Uterus (tissue), 4 donors: ENCODE results near the gene HSPA2. TPM values are rescaled to one million over a fixed set of nuclear protein-coding genes. Genes with fewer than 3 reads are reported as not detected.
"Not testable (repeated sequence)": the region's sequence is repeated elsewhere in the genome, so short reads cannot be mapped to it uniquely, and the experiment has no call there.

Experiments used
- DNase-seq, 2 donors: peaks; one replicate each; pipeline ENCODE4 v3.0.0-alpha.2; 2019 to 2020
- H3K27ac ChIP-seq, 2 donors: fragments of 200-600 bp; sonication (generic); 1 replicate in 1 of 2; 2 replicates in 1 of 2; pipeline ENCODE4 v1.5.1; 2016 to 2018
- H3K27me3 ChIP-seq, 2 donors: fragments of 200-600 bp; sonication (generic); one replicate each; pipeline ENCODE4 v1.5.1; 2018 to 2019; ENCODE audit warnings: control low read depth in 1 of 2
- H3K36me3 ChIP-seq, 2 donors: fragments of 200-600 bp; sonication (generic); one replicate each; pipeline ENCODE4 v1.5.1; 2019; ENCODE audit warnings: control low read depth in 1 of 2
- H3K4me1 ChIP-seq, 2 donors: fragments of 200-600 bp; sonication (generic); one replicate each; pipeline ENCODE4 v1.5.1; 2018 to 2019; ENCODE audit warnings: control low read depth in 1 of 2
- H3K4me3 ChIP-seq, 2 donors: fragments of 200-600 bp; sonication (generic); 1 replicate in 1 of 2; 2 replicates in 1 of 2; pipeline ENCODE4 v1.5.1; 2018 to 2019; ENCODE audit warnings: mild to moderate bottlenecking in 1 of 2
- H3K9me3 ChIP-seq, 2 donors: fragments of 200-600 bp; sonication (generic); one replicate each; pipeline ENCODE4 v1.5.1; 2019; ENCODE audit warnings: control low read depth in 1 of 2
- CTCF ChIP-seq, 4 experiments: fragments of 200-600 bp in 2 of 4; fragments of 450-650 bp in 2 of 4; sonication (generic) in 2 of 4; IDR thresholded peaks; one replicate each; pipeline ENCODE4 v1.5.1; 2016 to 2019; ENCODE audit warnings: antibody characterized with exemption in 4 of 4, mild to moderate bottlenecking in 2 of 4, moderate library complexity in 1 of 4
- POLR2A ChIP-seq, 2 donors: fragments of 450-650 bp; IDR thresholded peaks; one replicate each; pipeline ENCODE4 v1.6.1; 2016; ENCODE audit warnings: antibody characterized with exemption in 2 of 2, mild to moderate bottlenecking in 1 of 2, moderate library complexity in 1 of 2
- intact Hi-C: fragments of 100-400 bp; cut with DNase I; formaldehyde crosslinking; loops from one replicate; pipeline ENCODE4 v1.15.1; 2023; ENCODE audit warnings: low total_unique reads
- total RNA-seq, 4 donors: library from RNA; depleted of rRNA in 3 of 4; stranded (reverse); fragments of >200 nt in 3 of 4; gene quantifications; one replicate each; pipeline versions ENCODE4 v1.1.0 to v1.2.4, GENCODE V29; 2014 to 2023
- donor health status: DM: yes; HTN: yes; CAD: no.

The HSPA2 gene
- total RNA-seq, 4 donors from 2014 or later, result 21.8 to 68.1 (median 26.8) TPM

GRCh38 chr14:64561631-64562030 lies 21.1 kb downstream of the HSPA2 start:
- no peak for DNase-seq
- H3K4me3 ChIP-seq, result no peak overlapping the region
- intact Hi-C loops, result no loop called here
- no peak overlapping the region for H3K27ac ChIP-seq
- peaks cover 0 to 2% of the 10 kb centered on the region in 2 donors for H3K4me1 ChIP-seq
- no peaks in the 10 kb centered on the region for H3K36me3 ChIP-seq
- H3K9me3 ChIP-seq, result no peaks in the 10 kb centered on the region
- TF ChIP-seq POLR2A (IDR thresholded peaks at IDR 0.05) (no peak), CTCF (IDR thresholded peaks at IDR 0.05) (no peak)
- no peaks in the 10 kb centered on the region for H3K27me3 ChIP-seq

- Histone ChIP-seq H3K4me3 (no peak overlapping the region), H3K4me1 (peaks cover 0 to 3% of the 10 kb centered on the region in 2 donors), H3K27me3 (no peaks in the 10 kb centered on the region), H3K36me3 (no peaks in the 10 kb centered on the region), H3K9me3 (no peaks in the 10 kb centered on the region), H3K27ac (no peak overlapping the region)
- DNase-seq, result no peak
- intact Hi-C loops, result no loop called here
- TF ChIP-seq POLR2A (IDR thresholded peaks at IDR 0.05), result no peak
Measured at GRCh38 chr14:64562436-64562835, 21.9 kb downstream of the HSPA2 start.

- peaks cover 0 to 3% of the 10 kb centered on the region in 2 donors for H3K4me1 ChIP-seq
- H3K9me3 ChIP-seq, result no peaks in the 10 kb centered on the region
- TF ChIP-seq POLR2A (IDR thresholded peaks at IDR 0.05), result no peak
- TF ChIP-seq CTCF (IDR thresholded peaks at IDR 0.05), result no peak
- no peak overlapping the region for H3K4me3 ChIP-seq
- DNase-seq, result no peak
- H3K27me3 ChIP-seq, result no peaks in the 10 kb centered on the region
- intact Hi-C loops, result no loop called here
- H3K27ac ChIP-seq, result no peak overlapping the region
- no peaks in the 10 kb centered on the region for H3K36me3 ChIP-seq
Measured at GRCh38 chr14:64563696-64564095, 23.2 kb downstream of the HSPA2 start.

GRCh38 chr14:64566651-64567122 lies 26.1 kb downstream of the HSPA2 start:
- H3K4me1 ChIP-seq, result peaks cover 0 to 3% of the 10 kb centered on the region in 2 donors
- H3K27ac ChIP-seq, result peak overlapping the region; percentile 59 to 79
- intact Hi-C loops, result no loop called here
- no peak for DNase-seq
- no peaks in the 10 kb centered on the region for H3K9me3 ChIP-seq
- H3K36me3 ChIP-seq, result no peaks in the 10 kb centered on the region
- no peaks in the 10 kb centered on the region for H3K27me3 ChIP-seq
- TF ChIP-seq CTCF (IDR thresholded peaks at IDR 0.05) (no peak), POLR2A (IDR thresholded peaks at IDR 0.05) (no peak)
- no peak overlapping the region for H3K4me3 ChIP-seq

GRCh38 chr14:64569138-64569631 lies 28.6 kb downstream of the HSPA2 start:
- Histone ChIP-seq H3K9me3 (no peaks in the 10 kb centered on the region), H3K36me3 (no peaks in the 10 kb centered on the region), H3K4me3 (no peak overlapping the region), H3K27ac (peak overlapping the region; percentile 32 to 79), H3K4me1 (peaks cover 0 to 3% of the 10 kb centered on the region in 2 donors), H3K27me3 (no peaks in the 10 kb centered on the region)
- DNase-seq, result peak; percentile 50 to 69
- intact Hi-C loops, result no loop called here
- TF ChIP-seq POLR2A (IDR thresholded peaks at IDR 0.05) (no peak), CTCF (IDR thresholded peaks at IDR 0.05) (no peak)

- intact Hi-C loops, H3K4me3 ChIP-seq, H3K9me3 ChIP-seq, H3K36me3 ChIP-seq, DNase-seq, H3K4me1 ChIP-seq, H3K27me3 ChIP-seq: not testable (repeated sequence)
- peak overlapping the region; percentile 32 to 79 for H3K27ac ChIP-seq
Measured at GRCh38 chr14:64569646-64570045, 29.1 kb downstream of the HSPA2 start.
